H9 (cell line): ENCODE results near the gene CFI. TPM values are rescaled to one million over a fixed set of nuclear protein-coding genes. Genes with fewer than 3 reads are reported as not detected.

ENCODE experiments used
- DNase-seq: peaks from one replicate; pipeline ENCODE4 v3.0.0-alpha.2; 2017
- H2AFZ ChIP-seq: one replicate; pipeline ENCODE4 v1.6.1; 2013; ENCODE audit warnings: mild to moderate bottlenecking, low read length, control low read depth, moderate library complexity
- H2AK5ac ChIP-seq: 2 replicates; pipeline ENCODE4 v1.6.1; 2013; ENCODE audit warnings: low read length, control low read depth, mixed read lengths; ENCODE audit not compliant: insufficient read length
- H2BK120ac ChIP-seq: one replicate; pipeline ENCODE4 v1.6.1; 2013; ENCODE audit warnings: low read depth, mild to moderate bottlenecking, low read length, control low read depth, inconsistent platforms; ENCODE audit not compliant: poor library complexity, severe bottlenecking
- H2BK12ac ChIP-seq: 2 replicates; pipeline ENCODE4 v1.6.1; 2013; ENCODE audit warnings: low read length, control low read depth, mixed read lengths, low read depth; ENCODE audit not compliant: insufficient read length
- H2BK15ac ChIP-seq: 2 replicates; pipeline ENCODE4 v1.6.1; 2013; ENCODE audit warnings: low read depth, low read length, control low read depth
- H2BK20ac ChIP-seq: one replicate; pipeline ENCODE4 v1.6.1; 2013; ENCODE audit warnings: low read depth, mild to moderate bottlenecking, low read length, control low read depth, inconsistent platforms; ENCODE audit not compliant: poor library complexity, severe bottlenecking
- H2BK5ac ChIP-seq: 2 replicates; pipeline ENCODE4 v1.6.1; 2013; ENCODE audit warnings: low read length, control low read depth, mixed read lengths; ENCODE audit not compliant: insufficient read length
- H3K14ac ChIP-seq: 2 replicates; pipeline ENCODE4 v1.6.1; 2013; ENCODE audit warnings: low read length, control low read depth; ENCODE audit not compliant: insufficient read depth
- H3K18ac ChIP-seq: 2 replicates; pipeline ENCODE4 v1.6.1; 2013; ENCODE audit warnings: low read depth, mild to moderate bottlenecking, mixed read lengths, low read length, control low read depth; ENCODE audit not compliant: insufficient read length
- H3K23ac ChIP-seq: 2 replicates; pipeline ENCODE4 v1.6.1; 2013; ENCODE audit warnings: low read length, control low read depth, mixed read lengths, low read depth; ENCODE audit not compliant: insufficient read length
- H3K23me2 ChIP-seq: 2 replicates; pipeline ENCODE4 v1.6.1; 2013; ENCODE audit warnings: low read depth, mild to moderate bottlenecking, mixed read lengths, low read length, control low read depth; ENCODE audit not compliant: insufficient read length, poor library complexity, severe bottlenecking
- H3K27ac ChIP-seq: 2 replicates; pipeline ENCODE4 v1.5.1; 2013; ENCODE audit warnings: low read length, control low read depth, mixed read lengths, low read depth; ENCODE audit not compliant: insufficient read length
- H3K27me3 ChIP-seq: 2 replicates; pipeline ENCODE4 v1.6.1; 2013; ENCODE audit warnings: low read length, control low read depth, inconsistent platforms; ENCODE audit not compliant: insufficient read depth
- H3K4ac ChIP-seq: 2 replicates; pipeline ENCODE4 v1.6.1; 2013; ENCODE audit warnings: low read depth, mild to moderate bottlenecking, control low read depth, inconsistent platforms, low read length, moderate library complexity
- H3K4me1 ChIP-seq: 2 replicates; pipeline ENCODE4 v1.6.1; 2013; ENCODE audit warnings: low read length, control low read depth, inconsistent platforms; ENCODE audit not compliant: insufficient read depth
- H3K4me2 ChIP-seq: 2 replicates; pipeline ENCODE4 v1.6.1; 2013; ENCODE audit warnings: low read length, control low read depth, mixed read lengths; ENCODE audit not compliant: insufficient read length, insufficient read depth
- H3K56ac ChIP-seq: 2 replicates; pipeline ENCODE4 v1.6.1; 2013; ENCODE audit warnings: low read depth, mild to moderate bottlenecking, mixed read lengths, low read length, control low read depth; ENCODE audit not compliant: insufficient read length
- H3K79me1 ChIP-seq: 2 replicates; pipeline ENCODE4 v1.6.1; 2013; ENCODE audit warnings: low read depth, mild to moderate bottlenecking, moderate library complexity, low read length, control low read depth, inconsistent platforms; ENCODE audit not compliant: insufficient read depth, poor library complexity, severe bottlenecking
- H3K79me2 ChIP-seq: 2 replicates; pipeline ENCODE4 v1.6.1; 2013; ENCODE audit warnings: low read length, control low read depth, inconsistent platforms; ENCODE audit not compliant: insufficient read depth
- H3K9ac ChIP-seq: 2 replicates; pipeline ENCODE4 v1.6.1; 2013; ENCODE audit warnings: low read length, control low read depth, mixed read lengths; ENCODE audit not compliant: insufficient read length; ENCODE audit errors: extremely low read depth
- H3K9me3 ChIP-seq: one replicate; pipeline ENCODE4 v1.6.1; 2013; ENCODE audit warnings: low read depth, low read length, inconsistent platforms; ENCODE audit not compliant: control insufficient read depth
- H3T11ph ChIP-seq: one replicate; pipeline ENCODE4 v1.6.1; 2013; ENCODE audit warnings: mild to moderate bottlenecking, low read length, control low read depth, inconsistent platforms
- H4K20me1 ChIP-seq: one replicate; pipeline ENCODE4 v1.6.1; 2013; ENCODE audit not compliant: control insufficient read depth, insufficient read length, insufficient read depth
- H4K5ac ChIP-seq: 2 replicates; pipeline ENCODE4 v1.6.1; 2013; ENCODE audit warnings: low read depth, mild to moderate bottlenecking, mixed read lengths, low read length, control low read depth; ENCODE audit not compliant: insufficient read length
- H4K8ac ChIP-seq: replicated peaks from 2 replicates; pipeline ENCODE4 v1.6.1; 2013; ENCODE audit warnings: low read length, control low read depth, mixed read lengths, low read depth; ENCODE audit not compliant: insufficient read length
- H4K91ac ChIP-seq: 2 replicates; pipeline ENCODE4 v1.6.1; 2013; ENCODE audit warnings: low read depth, mild to moderate bottlenecking, moderate library complexity, mixed read lengths, low read length, control low read depth; ENCODE audit not compliant: insufficient read length
- H3K27ac Mint-ChIP-seq, 3 experiments: 2 replicates in 2 of 3; 3 replicates in 1 of 3; pipeline ENCODE4 v1.8.0; 2020 to 2021; ENCODE audit warnings: mixed read lengths in 3 of 3, mild to moderate bottlenecking in 1 of 3, moderate library complexity in 1 of 3
- H3K27me3 Mint-ChIP-seq: 2 replicates; pipeline ENCODE4 v1.8.0; 2021; ENCODE audit warnings: low read depth, mild to moderate bottlenecking, moderate library complexity, mixed read lengths
- H3K36me3 Mint-ChIP-seq, 3 experiments: 2 replicates in 2 of 3; 3 replicates in 1 of 3; pipeline ENCODE4 v1.8.0; 2020 to 2021; ENCODE audit warnings: low read depth in 3 of 3, mixed read lengths in 3 of 3; ENCODE audit not compliant: insufficient read depth in 1 of 3
- H3K4me1 Mint-ChIP-seq, 2 experiments: 2 replicates each; pipeline ENCODE4 v1.8.0; 2020; ENCODE audit warnings: mixed read lengths in 2 of 2
- H3K4me3 Mint-ChIP-seq, 2 experiments: 2 replicates in 1 of 2; 3 replicates in 1 of 2; pipeline ENCODE4 v1.8.0; 2020 to 2021; ENCODE audit warnings: mild to moderate bottlenecking in 2 of 2, mixed read lengths in 2 of 2, moderate library complexity in 1 of 2
- H3K9me3 Mint-ChIP-seq, 2 experiments: 2 replicates in 1 of 2; 3 replicates in 1 of 2; pipeline ENCODE4 v1.8.0; 2020; ENCODE audit warnings: mild to moderate bottlenecking in 2 of 2, mixed read lengths in 2 of 2, moderate library complexity in 1 of 2
- CTCF ChIP-seq: fragments of 200-600 bp; sonication (generic); conservative IDR thresholded peaks from 3 replicates; pipeline ENCODE4 v1.8.0; 2021; ENCODE audit warnings: antibody characterized with exemption, mild to moderate bottlenecking
- WGBS: extraction: QIAGEN DNeasy Blood & Tissue Kit; methylation state at CpG from one replicate; pipeline ENCODE4 v1.1.7; 2013; ENCODE audit warnings: missing lambda C conversion rate, low lambda C conversion rate, mixed read lengths; ENCODE audit not compliant: insufficient read length; ENCODE audit errors: extremely low coverage; 5-methylcytosine and 5-hydroxymethylcytosine counted together
- total RNA-seq: library from RNA; stranded (reverse); gene quantifications from 2 replicates; pipeline ENCODE4 v1.2.1, GENCODE V29; 2021

The CFI gene
- total RNA-seq, 1 experiment from 2014 or later, result not detected

- Histone ChIP-seq H3K56ac (no peak overlapping the region), H2BK12ac (no peak overlapping the region), H3K27me3 (no peaks in the 10 kb centered on the region), H4K91ac (no peak overlapping the region), H2AFZ (no peak overlapping the region), H3K23me2 (peaks cover 15% of the 10 kb centered on the region), H3K27ac (no peak overlapping the region), H2BK20ac (no peak overlapping the region), H3T11ph (no peak overlapping the region), H3K79me1 (no peaks in the 10 kb centered on the region), H3K9ac (no peak overlapping the region), H2BK5ac (no peak overlapping the region), H3K4me2 (no peak overlapping the region), H3K79me2 (no peaks in the 10 kb centered on the region), H3K4ac (no peak overlapping the region), H4K20me1 (no peaks in the 10 kb centered on the region), H3K23ac (no peak overlapping the region), H4K8ac (no peak overlapping the region), H2AK5ac (no peak overlapping the region), H3K14ac (no peak overlapping the region), H3K18ac (no peak overlapping the region), H2BK120ac (no peak overlapping the region), H3K9me3 (no peaks in the 10 kb centered on the region), H3K4me1 (no peaks in the 10 kb centered on the region; the same call in 1 of the 2 replicates), H4K5ac (no peak overlapping the region), H2BK15ac (no peak overlapping the region)
- peaks cover 19 to 38% (median 33%) of the 10 kb centered on the region in 3 experiments for H3K36me3 Mint-ChIP-seq
- WGBS, result no CpG with 5 or more reads among the region's 1 CpG
- H3K4me1 Mint-ChIP-seq, result peaks cover 14 to 15% of the 10 kb centered on the region in 2 experiments
- no peak for DNase-seq
- no peak overlapping the region for H3K27ac Mint-ChIP-seq
- no peaks in the 10 kb centered on the region; the same call in 1 of the 2 replicates for H3K27me3 Mint-ChIP-seq
- 0 out of 5 replicates have a peak, but pooled peaks cover 0 to under 1% of the 10 kb centered on the region in 2 experiments for H3K9me3 Mint-ChIP-seq
- no peak overlapping the region for H3K4me3 Mint-ChIP-seq
- TF ChIP-seq CTCF, result no peak
Observed at GRCh38 chr4:109698656-109699055, 103.1 kb downstream of the CFI start.
